GM21360 (cell line): ENCODE data around the gene THSD8.

Source experiments
- ATAC-seq: cut with Tn5 transposase; IDR thresholded peaks from one replicate; pipeline ENCODE4 v1.9.1; 2021; ENCODE audit warnings: mild to moderate bottlenecking, moderate library complexity; ENCODE audit not compliant: unreplicated experiment

Gene THSD8

DNA sequence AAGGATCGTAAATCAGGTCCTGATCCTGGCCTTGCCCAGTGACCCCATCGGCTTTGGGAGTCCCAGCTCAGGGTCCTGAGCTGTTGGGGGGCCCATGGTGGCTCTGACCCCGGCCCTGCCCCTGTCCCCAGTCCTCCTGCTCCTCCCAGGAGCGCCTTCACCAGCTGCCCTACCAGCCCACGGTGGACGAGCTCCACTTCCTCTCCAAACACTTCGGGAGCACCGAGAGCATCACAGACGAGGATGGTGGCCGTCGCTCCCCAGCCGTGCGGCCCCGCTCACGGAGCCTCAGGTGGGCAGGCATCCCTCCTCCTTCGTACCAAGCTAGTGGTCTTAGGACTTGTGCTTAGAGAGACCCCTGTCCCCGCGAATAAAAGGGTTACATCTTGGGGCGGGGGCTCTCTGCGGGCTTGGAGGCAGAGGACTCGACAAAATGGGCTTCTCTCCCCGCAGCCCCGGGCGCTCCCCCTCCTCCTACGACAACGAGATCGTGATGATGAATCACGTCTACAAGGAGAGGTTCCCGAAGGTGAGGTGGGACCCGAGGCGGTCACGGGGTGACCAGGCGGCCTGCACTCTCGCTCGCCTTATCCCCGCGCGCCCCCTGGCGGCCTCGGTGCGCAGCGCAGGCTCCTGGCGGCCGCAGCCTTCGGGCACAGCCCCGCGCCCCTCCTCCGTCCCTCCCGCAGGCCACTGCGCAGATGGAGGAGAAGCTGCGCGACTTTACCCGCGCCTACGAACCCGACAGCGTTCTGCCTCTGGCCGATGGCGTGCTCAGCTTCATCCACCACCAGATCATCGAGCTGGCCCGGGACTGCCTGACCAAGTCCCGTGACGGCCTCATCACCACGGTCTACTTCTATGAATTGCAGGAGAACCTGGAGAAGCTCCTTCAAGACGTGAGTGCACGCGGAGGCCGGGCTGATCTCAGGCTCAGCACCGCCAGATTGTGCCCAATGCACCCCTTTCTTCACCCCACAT, 45.6 kb downstream of the THSD8 start:
- ATAC-seq: no peak
